Heart right ventricle (tissue), 16 donors: ENCODE results near the gene DMRT1. TPM values are rescaled to one million over a fixed set of nuclear protein-coding genes. Genes with fewer than 3 reads are reported as not detected.

Experiments used
- ATAC-seq, 8 donors: fragments of 200-7000 bp; cut with Tn5 transposase; one replicate each; pipeline ENCODE4 v1.9.1; 2020; ENCODE audit warnings: mild to moderate bottlenecking in 8 of 8, moderate library complexity in 8 of 8, moderate number of reproducible peaks in 1 of 8
- DNase-seq, 2 donors: peaks; one replicate each; pipeline ENCODE4 v3.0.0-alpha.2; 2020
- H3K27ac ChIP-seq, 10 donors: fragments of 200-600 bp; sonication (generic) in 2 of 10; one replicate each; pipeline versions ENCODE4 v1.5.0 to v1.8.0; 2020 to 2022; ENCODE audit warnings: mild to moderate bottlenecking in 3 of 10
- H3K27me3 ChIP-seq, 7 donors: fragments of 200-600 bp; one replicate each; pipeline ENCODE4 v1.8.0; 2021 to 2022; ENCODE audit warnings: mild to moderate bottlenecking in 2 of 7
- H3K36me3 ChIP-seq, 9 donors: fragments of 200-600 bp; sonication (generic) in 1 of 9; one replicate each; pipeline versions ENCODE4 v1.5.0 to v1.8.0; 2020 to 2022; ENCODE audit warnings: mild to moderate bottlenecking in 2 of 9
- H3K4me1 ChIP-seq, 9 donors: fragments of 200-600 bp; sonication (generic) in 1 of 9; one replicate each; pipeline versions ENCODE4 v1.5.0 to v1.8.0; 2020 to 2022; ENCODE audit warnings: mild to moderate bottlenecking in 4 of 9
- H3K4me3 ChIP-seq, 10 donors: fragments of 200-600 bp; sonication (generic) in 2 of 10; one replicate each; pipeline versions ENCODE4 v1.5.0 to v1.8.0; 2020 to 2022; ENCODE audit warnings: mild to moderate bottlenecking in 7 of 10, moderate library complexity in 2 of 10
- H3K9me3 ChIP-seq, 11 donors: fragments of 200-600 bp in 10 of 11; sonication (generic) in 2 of 11; one replicate each; pipeline versions ENCODE4 v1.5.0 to v1.8.0; 2013 to 2022; ENCODE audit warnings: mild to moderate bottlenecking in 2 of 11, control low read depth in 1 of 11, moderate library complexity in 1 of 11
- WGBS, 2 donors: extraction: QIAGEN DNeasy Blood & Tissue Kit; methylation state at CpG; one replicate each; pipeline ENCODE4 v1.1.7; 2013; ENCODE audit warnings: inconsistent platforms in 1 of 2; 5-methylcytosine and 5-hydroxymethylcytosine counted together
- intact Hi-C, 10 donors: fragments of 100-400 bp; cut with DNase I; formaldehyde crosslinking; loops; one replicate each; pipeline versions ENCODE4 v1.11.1 to v1.14.2; 2022
- polyA plus RNA-seq, 2 donors: library from polyadenylated mRNA; stranded (reverse); fragments of 200-250 nt; gene quantifications; one replicate each; pipeline ENCODE4 v1.2.3, GENCODE V29; 2013
- total RNA-seq, 10 donors: library from RNA; stranded (reverse); fragmentation: NEBNext Ultra II Directional in 3 of 10; extraction: Animal tissue kit (Norgen Biotek cat#: 25700) in 3 of 10; gene quantifications; one replicate each; pipeline versions ENCODE4 v1.2.1 to v1.2.4, GENCODE V29; 2021 to 2023
- TF ChIP-seq, protein P1 (sequence below), 9 donors: fragments of 200-600 bp; sonication (generic) in 2 of 9; IDR thresholded peaks; one replicate each; pipeline versions ENCODE4 v1.5.0 to v1.8.0; 2021 to 2022; ENCODE audit warnings: antibody characterized with exemption in 9 of 9, mild to moderate bottlenecking in 5 of 9, moderate library complexity in 1 of 9
- donor health status: Arrhythmogenic right ventricular cardiomyopathy.
- donor health status: ischemic (EF 13 %, LVEDD 7.1; RV severe dilation, severe dysfunction).
- donor health status: healthy with polysubstance abuse.
- donor health status: DM: no; HTN: yes; CAD: no.
- donor health status: DM: no; HTN: no; CAD: no.
- donor health status: ischemic (EF 25% LVEDD 6.9; RV normal size, moderate dysfunction).
- donor health status: ischemic (EF 25% LVEDD 5.7; RV mildly dilated, moderate dysfunction).
- donor health status: healthy.
- donor health status: DM: yes; HTN: yes; CAD: no.
- donor health status: Ischemic cardiomyopathy.
- donor health status: ischemic (EF 35%, LVEDD 5.7; RV mildly dilated, moderate dysfunction).
- donor health status: nonischemic (EF 11% LVEDD 7.7; RV severe dilation, severe dysfunction).
- donor health status: DM: yes; HTN: yes; CAD: no.
- donor health status: PGD.
- donor health status: ischemic (EF 29% LVEDD 5.4; RV normal size, mild dysfunction).
- donor health status: nonischemic (EF 23%, LVEDD 6.1; RV moderate dilation, normal function).

Gene DMRT1
- total and polyA plus RNA-seq, 12 donors, result not detected

- H3K27me3 ChIP-seq, result peaks cover 0 to 88% (median 66%) of the 10 kb centered on the region in 7 donors
- H3K27ac ChIP-seq, result no peak overlapping the region
- WGBS, 2 donors, result 71 to 76% methylated on average over 3 of the region's 3 CpGs
- peaks cover 0 to 8% (median 0%) of the 10 kb centered on the region in 9 donors for H3K4me1 ChIP-seq
- DNase-seq (no peak), ATAC-seq (no peak)
- H3K9me3 ChIP-seq, result no peaks in the 10 kb centered on the region
- intact Hi-C loops, result no loop called here
- TF ChIP-seq, protein P1, sequence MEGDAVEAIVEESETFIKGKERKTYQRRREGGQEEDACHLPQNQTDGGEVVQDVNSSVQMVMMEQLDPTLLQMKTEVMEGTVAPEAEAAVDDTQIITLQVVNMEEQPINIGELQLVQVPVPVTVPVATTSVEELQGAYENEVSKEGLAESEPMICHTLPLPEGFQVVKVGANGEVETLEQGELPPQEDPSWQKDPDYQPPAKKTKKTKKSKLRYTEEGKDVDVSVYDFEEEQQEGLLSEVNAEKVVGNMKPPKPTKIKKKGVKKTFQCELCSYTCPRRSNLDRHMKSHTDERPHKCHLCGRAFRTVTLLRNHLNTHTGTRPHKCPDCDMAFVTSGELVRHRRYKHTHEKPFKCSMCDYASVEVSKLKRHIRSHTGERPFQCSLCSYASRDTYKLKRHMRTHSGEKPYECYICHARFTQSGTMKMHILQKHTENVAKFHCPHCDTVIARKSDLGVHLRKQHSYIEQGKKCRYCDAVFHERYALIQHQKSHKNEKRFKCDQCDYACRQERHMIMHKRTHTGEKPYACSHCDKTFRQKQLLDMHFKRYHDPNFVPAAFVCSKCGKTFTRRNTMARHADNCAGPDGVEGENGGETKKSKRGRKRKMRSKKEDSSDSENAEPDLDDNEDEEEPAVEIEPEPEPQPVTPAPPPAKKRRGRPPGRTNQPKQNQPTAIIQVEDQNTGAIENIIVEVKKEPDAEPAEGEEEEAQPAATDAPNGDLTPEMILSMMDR (IDR thresholded peaks at IDR 0.05), result no peak
- H3K36me3 ChIP-seq, result no peaks in the 10 kb centered on the region
- H3K4me3 ChIP-seq, result no peak overlapping the region
Measured at GRCh38 chr9:903886-904285, 62.4 kb downstream of the DMRT1 start.

GRCh38 chr9:905906-906305 lies 64.4 kb downstream of the DMRT1 start:
- TF ChIP-seq, protein P1 (IDR thresholded peaks at IDR 0.05), result no peak
- DNase-seq, result no peak
- peaks cover 0 to 89% (median 80%) of the 10 kb centered on the region in 7 donors for H3K27me3 ChIP-seq

DNA sequence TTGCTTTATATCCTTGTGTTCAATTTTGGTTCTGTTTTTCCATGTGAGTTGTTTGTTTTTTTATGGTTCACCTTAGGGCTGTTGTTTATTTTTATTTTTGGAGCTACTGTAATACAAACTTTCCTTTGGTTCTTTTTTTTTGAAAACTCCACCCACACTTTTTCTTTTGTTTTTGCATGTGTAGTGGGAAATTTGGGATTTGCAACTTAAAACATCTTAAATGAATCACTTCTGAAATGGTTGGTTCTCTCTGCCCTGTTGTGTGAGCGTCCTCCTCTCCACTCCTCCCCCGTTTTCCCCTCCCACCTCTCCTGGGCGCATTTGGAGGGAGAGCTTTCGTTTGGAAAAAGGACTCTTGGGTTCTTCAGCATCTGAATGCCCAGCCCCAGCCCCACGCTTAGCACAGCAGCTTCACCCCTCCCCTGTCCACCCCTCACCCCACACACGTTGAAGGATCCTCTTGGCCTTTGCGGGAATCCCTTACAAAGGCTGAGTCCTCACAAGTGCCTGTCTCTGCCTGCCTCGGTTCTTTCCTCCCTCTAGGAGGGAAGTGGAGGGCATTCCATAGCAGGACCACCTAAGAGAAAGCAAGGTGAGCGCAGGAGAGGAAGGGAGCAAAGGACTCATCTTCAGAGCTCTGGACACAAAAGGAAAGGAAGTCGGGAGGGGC lies 67.2 kb downstream of the DMRT1 start:
- DNase-seq, result no peak
- Histone ChIP-seq H3K36me3 (no peaks in the 10 kb centered on the region), H3K27ac (no peak overlapping the region), H3K9me3 (no peaks in the 10 kb centered on the region), H3K27me3 (peaks cover 0 to 88% (median 69%) of the 10 kb centered on the region in 7 donors), H3K4me1 (no peaks in the 10 kb centered on the region), H3K4me3 (no peak overlapping the region)
- intact Hi-C loops, result no loop called here
- no peak for ATAC-seq
- WGBS, 2 donors, result 7 to 9% methylated on average over 10 of the region's 10 CpGs
- TF ChIP-seq, protein P1 (IDR thresholded peaks at IDR 0.05), result no peak

More at GRCh38 chr9:905906-906305, 64.4 kb downstream of the DMRT1 start:
- H3K4me1 ChIP-seq, result no peaks in the 10 kb centered on the region
- H3K4me3 ChIP-seq, result no peak overlapping the region
- intact Hi-C loops, result no loop called here
- no peaks in the 10 kb centered on the region for H3K9me3 ChIP-seq
- no peak overlapping the region for H3K27ac ChIP-seq
- no peak for ATAC-seq
- no peaks in the 10 kb centered on the region for H3K36me3 ChIP-seq
- WGBS, 2 donors, result 58 to 64% methylated on average over 6 of the region's 6 CpGs

GRCh38 chr9:911005-911404 lies 69.5 kb downstream of the DMRT1 start:
- H3K4me3 ChIP-seq, result no peak overlapping the region
- H3K27me3 ChIP-seq, result peaks cover 0 to 78% (median 56%) of the 10 kb centered on the region in 7 donors
- DNase-seq, result no peak
- intact Hi-C loops, result no loop called here
- ATAC-seq, result no peak
- no peak overlapping the region for H3K27ac ChIP-seq
- TF ChIP-seq, protein P1 (IDR thresholded peaks at IDR 0.05), result no peak
- no peaks in the 10 kb centered on the region for H3K36me3 ChIP-seq
- no peaks in the 10 kb centered on the region for H3K4me1 ChIP-seq
- WGBS, 2 donors, result 62% methylated on average over 4 of the region's 4 CpGs
- H3K9me3 ChIP-seq, result no peaks in the 10 kb centered on the region
